Measurements from ENCODE around the gene ATP5PB.

The ATP5PB gene

GRCh38 chr1:111490220-111490619 is 41.0 kb downstream of the ATP5PB start:
- Histone ChIP-seq H3K4me3 (replicated peaks; ENCODE audit: low read depth, low read length) (no peak overlapping the region), H3K27me3 (replicated peaks; ENCODE audit: control insufficient read depth, insufficient read depth, low read length) (no peaks in the 10 kb centered on the region), H3K36me3 (ENCODE audit: control insufficient read depth, insufficient read depth, low read length) (no peaks in the 10 kb centered on the region)
- no peak for TF ChIP-seq CTCF (IDR thresholded peaks at IDR 0.05; ENCODE audit: insufficient read depth, low read length, poor library complexity, severe bottlenecking)
- DNase-seq (ENCODE audit: extremely low read depth, insufficient read length): no peak

GRCh38 chr1:111491070-111491469 is 41.8 kb downstream of the ATP5PB start:
- TF ChIP-seq CTCF (IDR thresholded peaks at IDR 0.05; ENCODE audit: insufficient read depth, low read length, poor library complexity, severe bottlenecking): no peak
- no peaks in the 10 kb centered on the region for H3K27me3 ChIP-seq (replicated peaks; ENCODE audit: control insufficient read depth, insufficient read depth, low read length)
- H3K36me3 ChIP-seq (ENCODE audit: control insufficient read depth, insufficient read depth, low read length): no peaks in the 10 kb centered on the region
- no peak overlapping the region for H3K4me3 ChIP-seq (replicated peaks; ENCODE audit: low read depth, low read length)
- DNase-seq (ENCODE audit: extremely low read depth, insufficient read length): no peak

- DNase-seq (ENCODE audit: extremely low read depth, insufficient read length): no peak
- no peaks in the 10 kb centered on the region for H3K27me3 ChIP-seq (replicated peaks; ENCODE audit: control insufficient read depth, insufficient read depth, low read length)
- no peaks in the 10 kb centered on the region for H3K36me3 ChIP-seq (ENCODE audit: control insufficient read depth, insufficient read depth, low read length)
- H3K4me3 ChIP-seq (replicated peaks; ENCODE audit: low read depth, low read length): no peak overlapping the region
- no peak for TF ChIP-seq CTCF (IDR thresholded peaks at IDR 0.05; ENCODE audit: insufficient read depth, low read length, poor library complexity, severe bottlenecking)
These were observed 47.1 kb downstream of the ATP5PB start for GRCh38 chr1:111496398-111496797.

GRCh38 chr1:111497592-111497991 is 48.3 kb downstream of the ATP5PB start:
- no peak overlapping the region for H3K4me3 ChIP-seq (replicated peaks; ENCODE audit: low read depth, low read length)
- no peaks in the 10 kb centered on the region for H3K36me3 ChIP-seq (ENCODE audit: control insufficient read depth, insufficient read depth, low read length)
- no peak for DNase-seq (ENCODE audit: extremely low read depth, insufficient read length)
- H3K27me3 ChIP-seq (replicated peaks; ENCODE audit: control insufficient read depth, insufficient read depth, low read length): no peaks in the 10 kb centered on the region
- no peak for TF ChIP-seq CTCF (IDR thresholded peaks at IDR 0.05; ENCODE audit: insufficient read depth, low read length, poor library complexity, severe bottlenecking)

GRCh38 chr1:111499026-111499785 is 49.9 kb downstream of the ATP5PB start:
- no peak for DNase-seq (ENCODE audit: extremely low read depth, insufficient read length)
- Histone ChIP-seq H3K4me3 (replicated peaks; ENCODE audit: low read depth, low read length) (no peak overlapping the region), H3K27me3 (replicated peaks; ENCODE audit: control insufficient read depth, insufficient read depth, low read length) (no peaks in the 10 kb centered on the region), H3K36me3 (ENCODE audit: control insufficient read depth, insufficient read depth, low read length) (no peaks in the 10 kb centered on the region)
- TF ChIP-seq CTCF (IDR thresholded peaks at IDR 0.05; ENCODE audit: insufficient read depth, low read length, poor library complexity, severe bottlenecking): no peak

- TF ChIP-seq CTCF (IDR thresholded peaks at IDR 0.05; ENCODE audit: insufficient read depth, low read length, poor library complexity, severe bottlenecking): no peak
- Histone ChIP-seq H3K4me3 (replicated peaks; ENCODE audit: low read depth, low read length) (no peak overlapping the region), H3K36me3 (ENCODE audit: control insufficient read depth, insufficient read depth, low read length) (no peaks in the 10 kb centered on the region), H3K27me3 (replicated peaks; ENCODE audit: control insufficient read depth, insufficient read depth, low read length) (no peaks in the 10 kb centered on the region)
- DNase-seq (ENCODE audit: extremely low read depth, insufficient read length): no peak
These were observed 52.4 kb downstream of the ATP5PB start for GRCh38 chr1:111501645-111502044.

Data from GM06990 (cell line).